Immature natural killer cell (primary cell): Measurements from ENCODE around the gene TTC39C. TPM values are rescaled to one million over a fixed set of nuclear protein-coding genes. Genes with fewer than 3 reads are reported as not detected.

Experiments
- DNase-seq, 3 donors: peaks; one replicate each; pipeline ENCODE4 v3.0.0; 2022; ENCODE audit warnings: mixed read lengths in 1 of 3
- H3K27ac Mint-ChIP-seq, 6 donors: one replicate each; pipeline ENCODE4 v1.8.0; 2020; ENCODE audit warnings: mixed read lengths in 6 of 6, mild to moderate bottlenecking in 5 of 6, inconsistent platforms in 4 of 6, moderate library complexity in 3 of 6
- H3K27me3 Mint-ChIP-seq, 3 donors: one replicate each; pipeline ENCODE4 v1.8.0; 2020 to 2021; ENCODE audit warnings: low read depth in 3 of 3, mild to moderate bottlenecking in 3 of 3, mixed read lengths in 3 of 3, moderate library complexity in 3 of 3, inconsistent platforms in 1 of 3
- H3K36me3 Mint-ChIP-seq, 3 donors: one replicate each; pipeline ENCODE4 v1.8.0; 2020; ENCODE audit warnings: mixed read lengths in 3 of 3, inconsistent platforms in 2 of 3, mild to moderate bottlenecking in 2 of 3
- H3K4me1 Mint-ChIP-seq, 2 donors: one replicate each; pipeline ENCODE4 v1.8.0; 2020; ENCODE audit warnings: inconsistent platforms in 2 of 2, mild to moderate bottlenecking in 2 of 2, mixed read lengths in 2 of 2, moderate library complexity in 1 of 2
- H3K4me3 Mint-ChIP-seq, 5 donors: one replicate each; pipeline ENCODE4 v1.8.0; 2020; ENCODE audit warnings: mild to moderate bottlenecking in 5 of 5, mixed read lengths in 5 of 5, inconsistent platforms in 3 of 5, moderate library complexity in 3 of 5
- H3K9me3 Mint-ChIP-seq, 6 donors: one replicate each; pipeline ENCODE4 v1.8.0; 2020; ENCODE audit warnings: mild to moderate bottlenecking in 6 of 6, mixed read lengths in 6 of 6, inconsistent platforms in 4 of 6, moderate library complexity in 3 of 6
- polyA plus RNA-seq, 3 donors: library from polyadenylated mRNA; unstranded; fragments of 300-500 nt; fragmentation: Illumina TruSeq; gene quantifications; one replicate each; pipeline ENCODE4 v1.2.3, GENCODE V29; 2021

TTC39C gene
- polyA plus RNA-seq, 3 donors from 2014 or later, result 18.3 to 26.7 (median 25.0) TPM

DNA sequence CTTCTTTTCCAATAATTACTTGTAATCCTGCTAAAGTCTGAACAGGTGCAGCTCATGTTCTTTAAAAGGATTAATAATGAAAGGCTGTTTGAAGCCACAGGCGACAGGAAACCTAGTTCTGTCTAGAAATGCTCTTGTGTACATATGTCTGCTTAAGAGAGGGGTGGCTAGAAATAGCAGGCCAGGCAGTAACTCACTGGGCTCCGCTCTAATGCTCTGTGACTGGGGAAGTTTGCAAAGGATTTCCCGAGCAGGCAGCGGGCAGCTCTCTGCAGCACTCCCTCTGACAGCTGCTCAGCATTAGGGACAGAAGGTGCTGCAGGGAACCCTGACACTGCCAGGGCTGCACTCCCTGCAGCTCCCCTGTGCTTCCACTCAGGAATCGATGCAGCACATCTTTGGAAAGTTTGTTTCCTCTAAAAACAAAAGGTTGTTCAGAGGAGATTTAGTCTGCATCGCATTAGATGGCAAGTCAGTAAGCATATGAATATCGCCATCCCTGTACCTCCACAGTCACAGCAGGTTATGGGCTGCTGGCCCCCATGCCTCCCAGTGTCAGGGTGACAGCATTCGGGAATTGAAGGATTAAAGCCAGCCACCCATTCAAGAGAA is 33.1 kb upstream of the TTC39C start:
- Mint-ChIP-seq H3K9me3 (peaks cover 0 to 5% (median 2%) of the 10 kb centered on the region in 6 donors), H3K4me3 (no peak overlapping the region), H3K27ac (no peak overlapping the region), H3K36me3 (peaks cover 4 to 7% (median 5%) of the 10 kb centered on the region in 3 donors), H3K27me3 (peaks cover 2 to 6% (median 3%) of the 10 kb centered on the region in 3 donors), H3K4me1 (peaks cover 10 to 13% of the 10 kb centered on the region in 2 donors)
- DNase-seq, result no peak

DNA sequence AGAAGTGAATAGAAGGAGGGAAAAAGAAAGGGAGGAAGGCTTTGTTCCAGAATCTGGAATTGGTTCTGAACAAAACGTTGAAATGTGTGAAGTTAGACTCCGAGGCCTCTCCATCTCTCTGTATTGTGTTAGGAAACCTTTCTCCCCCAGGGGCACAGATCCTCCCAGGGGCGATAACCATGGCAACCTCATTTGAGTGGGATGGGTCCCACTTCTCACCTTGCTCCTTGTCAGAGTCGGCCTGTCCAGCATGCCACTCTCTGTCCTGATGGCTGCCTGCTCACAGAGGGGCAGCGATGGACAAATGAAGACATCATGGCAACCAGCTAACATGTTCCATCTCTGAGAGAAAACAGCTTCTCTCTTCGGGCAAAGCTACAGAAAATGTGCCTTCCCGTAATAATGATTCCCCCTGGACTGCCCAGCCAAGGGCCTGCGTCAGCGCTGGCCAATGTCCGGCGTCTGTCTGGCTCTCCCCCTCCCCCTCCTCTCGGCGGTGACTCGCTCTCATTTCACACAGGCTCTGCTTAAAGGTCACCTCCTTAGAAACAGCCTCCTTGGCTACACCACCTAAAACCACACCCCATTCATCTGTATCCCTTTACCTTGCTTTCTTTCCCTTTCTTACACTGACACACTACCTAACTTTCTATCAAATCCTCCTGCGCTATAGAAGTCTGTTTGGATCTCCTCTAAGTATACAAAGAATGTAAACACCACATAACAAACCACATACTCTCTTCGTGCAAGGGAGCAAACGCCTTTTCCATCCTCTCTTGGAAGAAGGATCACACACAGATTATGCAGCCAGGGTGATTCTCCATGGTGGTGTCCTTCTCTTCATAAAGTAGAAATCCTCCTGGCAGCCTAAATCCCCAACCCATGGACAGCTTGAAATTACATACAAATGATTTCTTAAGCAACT is 32.1 kb upstream of the TTC39C start:
- Mint-ChIP-seq H3K4me3 (no peak overlapping the region), H3K4me1 (peaks cover 9 to 10% of the 10 kb centered on the region in 2 donors), H3K9me3 (peaks cover 0 to 2% (median 0%) of the 10 kb centered on the region in 6 donors)

GRCh38 chr18:23983112-23983511 is 31.4 kb upstream of the TTC39C start:
- no peak overlapping the region for H3K27ac Mint-ChIP-seq
- peaks cover 0 to 2% (median 0%) of the 10 kb centered on the region in 6 donors for H3K9me3 Mint-ChIP-seq
- DNase-seq, result no peak
- H3K4me1 Mint-ChIP-seq, result peaks cover 2 to 3% of the 10 kb centered on the region in 2 donors
- H3K36me3 Mint-ChIP-seq, result peaks cover 0 to 4% (median 2%) of the 10 kb centered on the region in 3 donors
- peaks cover 4 to 5% (median 4%) of the 10 kb centered on the region in 3 donors for H3K27me3 Mint-ChIP-seq
- no peak overlapping the region for H3K4me3 Mint-ChIP-seq

More for the DNA sequence above, 32.1 kb upstream of the TTC39C start:
- DNase-seq, result no peak
- Mint-ChIP-seq H3K27ac (no peak overlapping the region), H3K27me3 (peaks cover 2 to 5% (median 4%) of the 10 kb centered on the region in 3 donors), H3K36me3 (peaks cover 0 to 4% (median 1%) of the 10 kb centered on the region in 3 donors)

DNA sequence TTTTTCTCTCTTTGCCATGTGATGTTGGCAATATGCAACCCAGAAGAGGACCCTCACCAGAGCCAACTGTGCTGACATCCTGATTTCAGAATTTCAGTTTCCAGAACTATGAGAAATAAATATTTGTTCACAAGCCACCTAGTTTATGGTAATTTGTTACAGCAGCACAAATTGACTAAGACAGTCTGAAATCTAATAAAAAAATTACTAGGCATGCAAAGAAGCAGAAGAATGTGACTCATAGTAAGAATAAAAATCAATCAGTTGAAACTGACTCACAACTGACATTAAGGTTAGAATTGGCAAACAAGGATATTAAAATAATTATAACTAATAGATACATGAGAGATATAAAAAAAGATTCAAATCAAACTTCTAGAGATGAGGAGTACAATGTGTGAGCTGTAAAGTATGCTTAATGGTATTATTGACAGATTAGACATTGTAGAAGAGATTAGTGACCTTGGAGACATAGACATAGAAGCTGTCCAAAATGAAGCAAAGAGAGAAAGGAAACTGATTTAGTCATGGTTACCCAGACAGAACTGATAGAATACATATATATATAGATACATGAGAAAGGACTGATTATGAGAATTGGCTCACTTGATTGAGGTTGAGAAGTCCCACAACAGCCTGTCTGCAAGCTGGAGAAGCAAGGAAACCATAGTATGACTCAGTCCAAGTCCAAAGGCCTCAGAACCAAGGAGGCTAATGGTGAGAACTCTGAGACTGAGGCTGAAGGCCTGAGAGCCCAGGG is 27.8 kb upstream of the TTC39C start:
- Mint-ChIP-seq H3K36me3 (peaks cover 0 to 4% (median 4%) of the 10 kb centered on the region in 3 donors), H3K27me3 (peaks cover 4 to 5% (median 5%) of the 10 kb centered on the region in 3 donors), H3K4me1 (peaks cover 4 to 7% of the 10 kb centered on the region in 2 donors), H3K4me3 (no peak overlapping the region), H3K9me3 (peaks cover 0 to 2% (median 0%) of the 10 kb centered on the region in 6 donors), H3K27ac (no peak overlapping the region)
- no peak for DNase-seq

GRCh38 chr18:23990474-23991410 is 23.8 kb upstream of the TTC39C start:
- Mint-ChIP-seq H3K4me1 (peaks cover 34 to 40% of the 10 kb centered on the region in 2 donors), H3K4me3 (no peak overlapping the region)

DNA sequence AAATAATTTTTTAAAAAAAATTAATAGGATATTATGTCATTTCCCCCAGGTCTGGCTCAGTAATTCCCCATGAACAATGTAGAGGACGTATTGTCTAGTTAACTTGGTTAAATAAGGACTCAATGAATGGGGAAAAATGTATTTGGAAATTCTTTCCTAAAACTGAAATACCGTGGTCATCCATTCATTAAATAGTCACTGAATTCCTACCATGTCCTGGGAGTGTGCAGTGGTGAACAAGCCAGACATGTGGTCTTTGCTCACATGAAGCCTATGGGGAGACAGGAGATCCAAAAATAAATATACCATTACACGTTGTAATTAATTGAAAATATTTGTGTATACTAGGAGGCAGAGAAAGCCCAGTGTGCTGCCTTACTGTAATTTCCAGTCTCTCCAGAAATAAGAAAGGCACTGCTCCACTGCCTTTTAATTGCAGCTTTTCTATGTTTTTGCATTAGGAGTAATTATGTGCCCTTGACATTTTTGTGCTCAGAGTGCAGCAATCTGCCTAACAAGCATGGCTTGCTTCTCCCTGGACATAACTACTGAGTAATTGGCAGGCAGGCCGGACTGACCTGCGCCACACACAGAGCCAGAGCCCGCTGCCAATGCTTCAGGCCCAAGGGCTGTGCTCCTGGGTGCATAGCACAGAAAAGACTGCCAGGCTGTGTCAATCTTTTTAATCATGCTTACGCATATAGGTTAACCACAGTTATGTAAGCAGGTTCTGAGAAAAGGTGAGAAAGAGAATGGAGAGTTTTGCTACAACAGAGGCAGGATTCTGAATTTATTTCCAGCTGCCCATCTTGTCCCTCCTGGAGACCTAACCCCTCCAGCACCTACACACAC is 22.2 kb upstream of the TTC39C start:
- peak overlapping the region in 4 of 5 donors; percentile 30 to 76 (median 44) for H3K4me3 Mint-ChIP-seq
- H3K27me3 Mint-ChIP-seq, result peaks cover 1 to 11% (median 3%) of the 10 kb centered on the region in 3 donors
- peaks cover 0 to 2% (median 0%) of the 10 kb centered on the region in 6 donors for H3K9me3 Mint-ChIP-seq
- H3K27ac Mint-ChIP-seq, result peak overlapping the region; percentile 24 to 90 (median 82)
- DNase-seq, result peak; percentile 65 to 80 (median 69)
- H3K36me3 Mint-ChIP-seq, result peaks cover 0 to 4% (median 0%) of the 10 kb centered on the region in 3 donors
- peaks cover 37 to 40% of the 10 kb centered on the region in 2 donors for H3K4me1 Mint-ChIP-seq

More at GRCh38 chr18:23990474-23991410, 23.8 kb upstream of the TTC39C start:
- Mint-ChIP-seq H3K27me3 (peaks cover 1 to 11% (median 6%) of the 10 kb centered on the region in 3 donors), H3K36me3 (peaks cover 0 to 4% (median 3%) of the 10 kb centered on the region in 3 donors), H3K9me3 (peaks cover 0 to 2% (median 0%) of the 10 kb centered on the region in 6 donors), H3K27ac (peak overlapping the region in 4 of 6 donors; percentile 9 to 89 (median 74))
- DNase-seq, result no peak

- H3K4me1 Mint-ChIP-seq, result peaks cover 37 to 40% of the 10 kb centered on the region in 2 donors
- H3K27ac Mint-ChIP-seq, result peak overlapping the region; percentile 24 to 90 (median 82)
- H3K27me3 Mint-ChIP-seq, result peaks cover 1 to 11% (median 3%) of the 10 kb centered on the region in 3 donors
- peaks cover 0 to 2% (median 0%) of the 10 kb centered on the region in 6 donors for H3K9me3 Mint-ChIP-seq
- peaks cover 0 to 4% (median 0%) of the 10 kb centered on the region in 3 donors for H3K36me3 Mint-ChIP-seq
- peak overlapping the region in 3 of 5 donors; percentile 36 to 76 (median 53) for H3K4me3 Mint-ChIP-seq
- no peak for DNase-seq
These were observed 21.6 kb upstream of the TTC39C start for GRCh38 chr18:23992941-23993280.

DNA sequence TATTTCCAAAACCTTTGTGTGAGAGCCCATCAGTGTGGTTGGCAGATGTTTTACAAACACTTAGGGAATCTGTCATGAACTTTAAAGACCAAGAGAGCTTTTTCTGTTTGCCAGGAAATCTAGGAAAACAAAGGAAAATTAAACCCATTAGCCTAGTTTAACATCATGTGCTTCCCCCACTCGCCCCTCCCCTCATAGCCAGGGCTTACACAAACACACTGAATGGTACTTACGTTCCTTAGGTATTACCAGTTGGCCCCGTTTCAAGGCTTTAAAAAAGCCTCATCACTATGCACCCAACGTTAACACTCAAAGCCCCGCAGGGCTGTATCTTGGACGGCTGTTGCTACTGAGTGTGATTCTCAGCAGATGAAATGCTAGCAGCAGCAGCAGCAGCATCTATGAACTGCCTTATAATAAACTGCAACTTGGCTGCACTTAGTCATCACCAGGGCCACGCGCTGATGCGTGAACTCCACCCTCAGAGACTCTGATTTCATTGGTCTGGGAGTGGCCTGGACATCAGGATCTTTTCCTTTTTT is 20.1 kb upstream of the TTC39C start:
- no peaks in the 10 kb centered on the region for H3K9me3 Mint-ChIP-seq
- peaks cover 40 to 49% of the 10 kb centered on the region in 2 donors for H3K4me1 Mint-ChIP-seq
- peak in 1 of 3 donors; percentile 37 for DNase-seq
- peak overlapping the region; percentile 20 to 74 (median 28) for H3K4me3 Mint-ChIP-seq
- no peaks in the 10 kb centered on the region for H3K36me3 Mint-ChIP-seq
- peak overlapping the region in 5 of 6 donors; percentile 34 to 87 (median 82) for H3K27ac Mint-ChIP-seq
- H3K27me3 Mint-ChIP-seq, result peaks cover 1 to 8% (median 3%) of the 10 kb centered on the region in 3 donors

DNA sequence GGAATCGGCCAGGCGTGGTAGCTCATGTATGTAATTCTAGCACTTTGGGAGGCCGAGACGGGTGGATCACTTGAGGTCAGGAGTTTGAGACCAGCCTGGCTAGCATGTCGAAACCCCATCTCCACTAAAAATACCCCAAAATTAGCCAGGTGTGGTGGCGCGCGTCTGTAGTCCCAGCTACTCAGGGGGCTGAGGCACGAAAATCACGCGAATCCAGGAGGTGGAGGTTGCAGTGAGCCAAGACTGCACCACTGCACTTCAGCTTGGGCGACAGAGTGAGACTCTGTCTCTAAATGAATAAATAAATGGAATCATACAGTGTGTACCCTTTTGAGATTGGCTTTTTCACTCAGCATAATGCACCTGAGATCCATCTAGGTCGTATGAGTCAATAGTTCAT is 19.4 kb upstream of the TTC39C start:
- Mint-ChIP-seq H3K27me3 (peaks cover 1 to 8% (median 2%) of the 10 kb centered on the region in 3 donors), H3K27ac (peak overlapping the region in 4 of 6 donors; percentile 22 to 42 (median 31)), H3K36me3 (no peaks in the 10 kb centered on the region), H3K4me1 (peaks cover 44 to 56% of the 10 kb centered on the region in 2 donors), H3K9me3 (no peaks in the 10 kb centered on the region), H3K4me3 (peak overlapping the region in 1 of 5 donors; percentile 0)
- no peak for DNase-seq

GRCh38 chr18:23998018-23998417 is 16.5 kb upstream of the TTC39C start:
- no peak for DNase-seq
- no peaks in the 10 kb centered on the region for H3K9me3 Mint-ChIP-seq
- no peaks in the 10 kb centered on the region for H3K36me3 Mint-ChIP-seq
- no peak overlapping the region for H3K4me3 Mint-ChIP-seq
- H3K27ac Mint-ChIP-seq, result peak overlapping the region in 1 of 6 donors; percentile 21
- peaks cover 6 to 9% (median 6%) of the 10 kb centered on the region in 3 donors for H3K27me3 Mint-ChIP-seq
- H3K4me1 Mint-ChIP-seq, result peaks cover 56 to 65% of the 10 kb centered on the region in 2 donors

GRCh38 chr18:23998820-23999219 is 15.7 kb upstream of the TTC39C start:
- peaks cover 58 to 66% of the 10 kb centered on the region in 2 donors for H3K4me1 Mint-ChIP-seq
- H3K27ac Mint-ChIP-seq, result peak overlapping the region in 5 of 6 donors; percentile 66 to 95 (median 84)
- peaks cover 6 to 8% (median 7%) of the 10 kb centered on the region in 3 donors for H3K27me3 Mint-ChIP-seq
- DNase-seq, result no peak
- no peak overlapping the region for H3K4me3 Mint-ChIP-seq
- no peaks in the 10 kb centered on the region for H3K9me3 Mint-ChIP-seq
- no peaks in the 10 kb centered on the region for H3K36me3 Mint-ChIP-seq
